Activated CD4-positive, alpha-beta T cell treated with anti-CD3 and anti-CD28 coated beads, Interleukin-2, Interleukin-4, amounts not matched to agents 100 ng/mL and 50 ng/mL, durations not matched to agents 16 hours and 8 hours (primary cell): ENCODE measurements around the gene MVK.

ENCODE experiments used
- DNase-seq: peaks from one replicate; pipeline ENCODE4 v3.0.0-alpha.2; 2020; ENCODE audit warnings: low spot score

The MVK gene

GRCh38 chr12:109609342-109609741, 35.7 kb downstream of the MVK start:
- no peak for DNase-seq

DNA sequence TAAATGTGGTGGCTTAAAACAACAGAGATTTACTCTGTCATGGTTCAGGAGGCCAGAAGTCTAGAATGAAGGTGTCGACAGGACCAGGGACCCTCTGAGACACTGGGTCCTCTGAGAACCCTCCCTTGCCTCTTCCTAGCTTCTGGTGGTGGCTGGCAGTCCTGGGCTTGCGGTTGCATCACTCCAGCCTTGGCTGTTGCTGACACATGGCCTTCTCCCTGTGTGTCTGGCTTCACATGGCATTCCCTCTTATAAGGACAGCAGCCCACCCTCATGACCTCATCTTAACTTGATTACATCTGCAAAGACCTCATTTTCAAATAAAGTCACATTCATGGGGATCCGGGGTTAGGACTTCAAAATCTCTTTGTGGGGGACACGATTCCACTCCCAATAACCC, 36.9 kb downstream of the MVK start:
- DNase-seq, result no peak

DNA sequence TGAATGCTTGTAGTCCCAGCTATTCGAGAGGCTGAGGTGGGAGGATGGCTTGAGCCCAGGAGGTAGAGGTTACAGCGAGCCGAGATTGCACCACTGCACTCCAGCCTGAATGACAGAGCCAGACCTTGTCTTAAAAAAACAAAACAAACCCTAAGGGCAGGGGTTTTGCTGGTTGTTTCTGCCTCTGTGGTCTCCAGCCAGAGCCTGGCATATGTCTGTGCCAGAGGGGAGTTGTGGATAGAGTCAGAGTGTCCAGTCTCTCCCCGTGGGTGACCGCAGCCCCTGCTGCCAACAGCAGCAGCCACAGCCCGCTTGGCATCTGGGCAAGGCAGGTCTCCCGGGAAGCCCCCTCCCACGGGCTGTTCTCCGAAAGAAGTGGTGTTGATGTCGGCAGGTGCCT, 37.6 kb downstream of the MVK start:
- DNase-seq, result no peak

DNA sequence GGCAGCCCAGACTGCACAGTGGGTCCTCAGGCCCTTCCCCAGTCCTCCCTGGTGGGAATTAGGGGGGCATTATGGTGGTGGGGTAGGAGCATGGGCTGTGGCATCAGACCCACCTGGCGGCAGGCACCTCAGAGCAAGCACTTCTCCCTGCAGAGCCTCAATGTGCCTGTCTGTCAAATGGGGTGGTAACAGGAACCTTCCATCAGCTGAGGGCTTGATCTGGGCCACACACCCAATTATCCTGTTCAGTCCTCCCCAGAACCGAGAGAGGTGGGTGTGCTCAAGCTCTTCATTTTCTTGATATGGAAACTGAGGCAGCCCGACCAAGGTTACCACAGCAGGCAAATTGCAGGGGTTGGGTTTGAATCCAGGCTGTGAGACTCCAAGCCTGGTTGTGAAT, 38.4 kb downstream of the MVK start:
- no peak for DNase-seq

GRCh38 chr12:109612975-109613502, 39.4 kb downstream of the MVK start:
- no peak for DNase-seq

GRCh38 chr12:109613649-109614455, 40.3 kb downstream of the MVK start:
- no peak for DNase-seq

DNA sequence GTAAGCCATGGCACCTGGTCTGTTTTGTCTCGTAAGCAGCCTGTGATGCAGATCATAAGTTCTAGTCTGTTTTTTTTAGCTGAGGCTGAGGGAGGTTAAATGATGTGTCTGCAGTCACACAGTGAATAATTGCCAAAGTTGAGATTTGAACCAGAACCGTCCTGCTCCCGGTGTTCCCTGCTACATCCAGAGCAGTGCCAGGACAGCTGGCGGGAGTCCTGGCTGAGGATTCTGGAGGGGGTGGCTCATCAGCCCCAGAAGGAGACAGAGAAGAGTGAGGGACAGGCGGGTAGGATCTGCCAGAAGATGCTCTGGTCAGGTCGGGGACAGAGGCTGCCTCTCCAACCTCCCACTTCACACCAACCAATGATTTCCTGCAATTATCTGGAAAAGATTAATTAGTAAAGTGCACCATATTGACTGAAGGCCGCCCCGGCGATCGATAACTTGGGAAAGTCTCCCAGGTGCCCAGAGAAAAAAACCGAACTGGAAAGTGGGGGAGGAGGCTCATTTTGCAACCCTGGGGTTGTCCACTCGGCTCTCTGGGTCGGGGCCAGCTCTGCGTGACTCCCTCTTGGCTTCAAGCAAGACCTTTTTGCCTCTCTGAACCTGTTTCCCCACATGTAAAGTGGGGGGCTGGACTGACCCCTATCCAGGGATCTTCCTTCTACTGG, 42.1 kb downstream of the MVK start:
- DNase-seq, result no peak

- no peak for DNase-seq
Observed at GRCh38 chr12:109617491-109617890, 43.9 kb downstream of the MVK start.

DNA sequence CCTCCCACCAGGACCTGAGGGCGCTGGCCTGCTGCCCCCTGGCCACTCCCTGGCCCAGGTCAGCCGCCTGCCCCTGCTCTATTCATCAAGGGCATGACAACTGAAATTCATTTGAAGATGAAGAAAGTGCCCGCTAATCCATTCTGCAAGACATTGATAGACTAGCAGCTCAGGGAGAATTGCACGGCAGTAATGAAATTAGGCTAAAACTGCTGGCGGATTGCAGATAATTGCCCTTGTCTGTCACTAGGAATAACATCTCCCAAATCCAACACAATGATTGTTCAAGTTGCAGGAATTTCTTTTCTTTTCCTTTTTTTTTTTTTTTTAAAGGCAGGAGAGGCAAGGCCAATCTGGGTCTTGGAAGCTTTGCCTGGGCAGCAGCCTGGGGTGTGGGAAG, 44.5 kb downstream of the MVK start:
- DNase-seq, result no peak

DNA sequence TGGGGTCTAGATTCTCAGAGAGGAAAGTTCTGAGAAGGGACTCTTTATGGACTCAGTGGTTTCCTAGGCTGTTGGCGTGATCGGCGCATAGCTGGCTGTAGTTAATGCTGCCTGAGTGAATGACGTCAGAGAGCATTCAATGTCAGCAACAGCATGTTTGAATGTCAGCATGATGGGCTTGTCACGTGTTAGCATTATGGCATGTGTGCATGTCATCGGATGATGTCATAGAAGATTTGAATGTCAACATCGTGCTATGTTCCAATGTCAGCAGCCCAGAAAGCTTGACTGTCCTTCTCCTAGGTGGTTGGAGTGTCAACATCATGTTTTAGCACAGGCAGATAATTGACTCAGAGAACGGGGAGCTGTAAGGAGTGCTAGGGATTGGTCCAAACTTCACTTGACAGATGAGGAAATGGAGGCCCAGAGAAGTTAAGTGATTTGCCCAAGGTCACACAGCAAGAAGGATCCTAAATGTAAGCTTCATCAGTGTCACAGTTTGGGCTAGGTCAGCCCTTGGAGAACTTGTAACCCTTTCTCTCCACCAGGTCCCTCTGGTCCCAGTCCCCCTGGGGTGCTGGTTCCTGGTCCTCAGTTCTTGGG, 45.5 kb downstream of the MVK start:
- no peak for DNase-seq

DNA sequence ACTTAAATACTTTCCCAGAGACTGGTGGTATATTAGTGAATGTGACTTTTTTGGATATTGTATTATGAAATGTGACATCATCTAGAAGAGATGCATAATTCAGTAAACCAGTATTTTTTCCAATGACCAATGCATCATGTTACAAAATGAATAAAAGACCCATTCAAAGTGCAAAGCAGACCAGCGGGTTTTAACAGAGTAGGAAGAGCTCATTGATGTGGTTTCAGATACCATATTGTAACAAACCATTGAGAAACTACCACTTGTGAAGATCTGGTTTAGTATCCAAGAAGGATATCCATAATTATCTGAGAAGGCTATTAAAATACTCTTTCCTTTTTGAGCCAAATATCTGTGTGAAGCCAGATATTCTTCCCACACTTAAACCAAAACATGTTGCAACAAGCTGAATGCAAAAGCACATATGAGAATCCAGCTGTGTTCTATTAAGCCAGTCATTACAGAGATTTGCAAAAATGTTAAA, 47.7 kb downstream of the MVK start:
- no peak for DNase-seq

GRCh38 chr12:109621901-109622364, 48.3 kb downstream of the MVK start:
- DNase-seq, result no peak

DNA sequence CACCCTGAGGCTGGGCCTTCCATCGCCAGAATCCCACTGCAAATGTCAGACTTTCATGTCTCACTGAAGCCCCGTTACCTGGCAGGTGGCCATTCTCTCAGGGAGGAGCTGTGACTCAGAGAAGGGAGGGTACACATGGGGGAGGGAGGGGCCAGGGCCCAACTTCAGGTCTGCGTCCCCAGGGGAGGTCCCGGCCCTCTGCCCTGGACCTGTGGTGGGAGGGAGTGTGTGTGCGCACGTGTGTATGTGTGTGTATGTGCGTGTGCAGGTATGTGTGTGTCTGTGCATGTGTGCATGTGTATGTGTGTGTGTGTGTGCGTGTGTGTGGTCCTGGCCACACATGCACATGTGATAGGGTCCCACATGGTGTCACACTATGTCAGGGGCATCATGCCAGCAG, 50.9 kb downstream of the MVK start:
- no peak for DNase-seq

DNA sequence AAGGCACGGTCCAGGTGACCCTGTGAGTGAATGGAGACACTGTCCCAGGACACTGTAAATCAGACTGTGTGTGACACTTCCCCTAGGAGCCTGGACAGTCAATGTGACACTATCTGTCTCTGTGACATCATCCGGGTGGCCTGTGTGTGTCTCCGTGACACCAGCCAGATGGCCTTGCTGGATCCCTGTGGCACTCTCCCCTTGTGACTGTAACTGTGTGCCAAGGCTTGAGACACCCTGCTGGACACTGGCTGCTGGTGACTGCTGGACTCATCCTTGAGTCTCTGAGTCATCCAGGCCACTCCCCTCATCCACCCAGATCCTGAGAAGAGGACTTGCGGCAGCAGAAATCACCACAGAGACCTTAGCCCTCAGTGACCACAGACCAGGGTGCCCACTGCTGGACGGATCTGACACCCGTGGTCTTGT, 51.6 kb downstream of the MVK start:
- DNase-seq, result no peak

DNA sequence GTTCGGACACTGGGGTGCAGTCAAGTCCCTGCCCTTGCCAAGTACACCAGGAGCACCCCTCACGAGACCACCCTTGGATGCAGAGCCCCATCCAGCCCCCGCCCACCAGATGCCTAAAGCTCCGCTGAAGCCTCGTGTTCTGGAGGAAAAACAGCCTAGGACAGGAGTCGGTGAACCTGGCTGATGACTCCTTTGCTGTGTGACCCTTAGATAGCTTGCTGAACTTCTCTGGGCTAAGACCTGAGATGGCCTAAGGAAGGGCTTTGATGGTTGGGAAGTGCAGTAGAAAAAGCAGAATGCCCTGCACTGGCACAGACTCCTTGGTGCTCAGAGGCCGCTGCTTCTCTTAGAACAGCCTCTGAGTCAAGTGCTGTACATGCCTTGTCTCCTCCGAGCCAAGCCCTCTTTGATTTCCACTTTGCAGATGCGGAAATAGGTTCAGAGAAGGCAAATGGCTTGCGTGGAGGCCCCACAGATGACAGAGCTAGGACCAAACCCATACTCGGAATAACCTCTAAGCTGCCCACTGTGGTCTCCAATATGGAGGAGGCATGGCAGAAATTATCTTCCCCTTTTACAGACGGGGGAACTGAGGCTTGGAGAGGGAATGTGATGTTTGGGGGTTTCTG, 52.3 kb downstream of the MVK start:
- DNase-seq, result no peak

DNA sequence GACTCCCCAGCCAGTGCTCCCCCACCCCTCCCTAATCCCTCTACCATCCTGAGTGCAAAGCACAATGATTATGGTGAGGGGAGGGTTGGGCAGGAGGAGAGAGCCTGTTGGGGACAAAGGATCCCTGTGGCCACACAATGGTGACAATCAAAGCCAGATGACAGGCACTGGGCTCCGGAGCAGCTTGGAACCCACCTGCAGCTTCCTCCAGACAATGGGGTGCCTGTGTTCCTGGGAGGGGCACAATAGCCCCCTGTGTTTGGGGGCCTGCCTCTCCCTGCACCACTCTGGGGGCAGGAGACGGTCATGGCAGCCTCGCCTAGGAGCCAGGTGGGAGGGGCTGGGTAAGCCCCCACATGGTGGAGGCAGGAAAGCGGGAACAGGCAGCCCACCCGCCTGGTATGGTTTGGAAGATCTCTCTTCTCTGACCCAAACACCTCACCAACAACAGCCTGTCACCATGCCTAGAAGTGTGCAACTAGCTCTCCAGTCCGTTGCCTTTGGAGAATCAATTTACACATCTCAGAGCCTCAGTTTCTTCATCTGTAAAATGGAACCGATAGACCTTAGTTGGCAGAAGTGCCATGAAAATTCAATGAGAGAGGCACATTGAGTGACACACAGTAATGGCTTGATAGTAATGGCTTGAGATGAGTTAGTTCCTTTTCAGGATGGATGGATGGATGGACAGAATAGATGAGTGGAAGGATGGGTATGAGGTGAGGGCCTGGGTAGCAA, 53.0 kb downstream of the MVK start:
- no peak for DNase-seq

GRCh38 chr12:109627633-109628032, 54.0 kb downstream of the MVK start:
- no peak for DNase-seq

DNA sequence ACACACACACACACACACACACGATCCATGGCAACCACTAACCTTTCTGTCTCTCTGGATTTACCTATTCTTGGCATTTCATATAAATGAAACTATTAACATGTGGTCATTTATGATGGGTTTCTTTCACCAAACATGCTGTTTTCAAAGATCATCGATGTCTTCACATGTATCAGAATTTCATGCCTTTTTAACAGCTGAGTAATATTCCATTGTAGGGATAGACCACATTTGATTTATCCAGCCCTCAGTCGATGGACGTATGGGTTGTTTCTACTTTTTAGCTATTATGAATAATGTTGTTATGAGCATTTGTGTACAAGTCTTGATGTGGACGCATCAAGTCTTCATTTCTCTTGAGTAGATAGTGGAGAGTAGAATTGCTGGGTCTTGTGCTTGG, 56.5 kb downstream of the MVK start:
- DNase-seq, result no peak

DNA sequence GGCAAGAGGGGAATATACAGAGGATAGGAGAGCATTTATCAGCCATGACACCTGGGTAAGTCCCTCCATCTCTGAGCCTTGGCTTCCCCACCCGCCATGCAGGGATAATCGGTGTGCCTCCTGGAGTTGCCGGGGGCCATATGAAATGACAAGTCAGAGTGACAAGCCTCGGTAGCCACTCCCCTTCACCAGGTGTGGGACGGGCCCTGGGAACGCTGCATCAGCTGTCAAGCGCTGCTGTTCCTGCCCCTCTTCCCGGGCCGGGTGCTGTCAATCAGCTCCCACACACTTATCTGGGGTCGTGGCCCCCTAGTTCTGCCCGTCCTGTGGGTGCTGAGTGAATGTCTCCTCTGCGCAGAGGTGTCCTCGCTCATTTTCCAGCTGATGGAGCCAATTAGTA, 57.2 kb downstream of the MVK start:
- no peak for DNase-seq

DNA sequence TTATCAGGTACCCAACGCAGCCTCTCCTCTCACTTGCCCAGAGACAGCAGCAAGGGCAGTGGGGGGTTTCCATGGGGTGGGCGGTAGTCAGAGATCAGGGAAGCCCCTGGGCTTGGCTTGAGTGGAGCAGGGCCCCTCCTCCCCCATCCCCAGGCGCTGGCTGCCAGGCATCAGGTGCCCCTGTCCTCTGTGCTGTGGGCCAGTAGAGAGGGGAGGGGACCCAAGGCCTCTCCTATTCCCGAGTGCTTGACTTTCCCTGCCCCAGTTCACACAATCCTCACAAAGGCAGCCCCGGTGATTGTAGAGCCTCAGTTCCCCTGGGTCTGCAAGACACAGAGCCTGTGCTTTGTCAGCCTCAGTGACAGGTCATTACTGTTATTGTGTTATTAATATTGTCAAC, 57.7 kb downstream of the MVK start:
- DNase-seq, result no peak

GRCh38 chr12:109631751-109632150, 58.2 kb downstream of the MVK start:
- DNase-seq, result no peak

DNA sequence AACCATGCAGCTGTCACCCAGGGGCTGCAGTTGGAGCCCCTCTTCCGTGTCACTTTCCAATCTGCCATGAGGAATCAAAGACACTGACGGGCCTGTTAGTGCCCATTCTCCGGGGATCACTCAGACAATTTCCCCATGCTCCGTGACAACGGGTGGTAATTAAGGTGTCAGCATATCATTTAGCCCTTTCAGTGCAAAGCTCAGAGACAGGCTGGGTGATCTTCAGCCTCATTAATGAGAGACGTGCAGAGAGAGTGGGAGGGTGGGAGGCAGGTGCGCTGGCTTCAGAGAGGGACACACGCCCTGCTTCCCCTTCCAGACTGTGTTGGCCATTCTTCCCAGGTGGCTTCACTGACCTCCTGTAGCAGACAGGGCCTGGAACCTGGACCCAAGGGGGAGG, 58.7 kb downstream of the MVK start:
- DNase-seq, result no peak
